ENCODE data around the gene FILIP1.

- no peak for TF ChIP-seq CTCF (conservative IDR thresholded peaks at IDR 0.05; ENCODE audit: low read depth, low read length)
- TF ChIP-seq MAZ (IDR thresholded peaks at IDR 0.05; ENCODE audit: borderline replicate concordance, low read depth, low read length): no peak
- no peak for TF ChIP-seq RCOR1 (IDR thresholded peaks at IDR 0.05; ENCODE audit: insufficient replicate concordance, low read length)
- TF ChIP-seq MXI1 (IDR thresholded peaks at IDR 0.05; ENCODE audit: borderline replicate concordance, low read depth, low read length): no peak
- TF ChIP-seq RFX5 (IDR thresholded peaks at IDR 0.05; ENCODE audit: low read depth, low read length): no peak
- no peak for TF ChIP-seq POLR2A (IDR thresholded peaks at IDR 0.05; ENCODE audit: low read depth, low read length)
- no peak for TF ChIP-seq RAD21 (IDR thresholded peaks at IDR 0.05; ENCODE audit: low read length)
- TF ChIP-seq BHLHE40 (IDR thresholded peaks at IDR 0.05; ENCODE audit: low read depth, low read length): no peak
- TF ChIP-seq, protein P1, sequence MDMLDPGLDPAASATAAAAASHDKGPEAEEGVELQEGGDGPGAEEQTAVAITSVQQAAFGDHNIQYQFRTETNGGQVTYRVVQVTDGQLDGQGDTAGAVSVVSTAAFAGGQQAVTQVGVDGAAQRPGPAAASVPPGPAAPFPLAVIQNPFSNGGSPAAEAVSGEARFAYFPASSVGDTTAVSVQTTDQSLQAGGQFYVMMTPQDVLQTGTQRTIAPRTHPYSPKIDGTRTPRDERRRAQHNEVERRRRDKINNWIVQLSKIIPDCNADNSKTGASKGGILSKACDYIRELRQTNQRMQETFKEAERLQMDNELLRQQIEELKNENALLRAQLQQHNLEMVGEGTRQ (IDR thresholded peaks at IDR 0.05; ENCODE audit: low read depth, low read length): no peak
- TF ChIP-seq NFE2L2 (IDR thresholded peaks at IDR 0.05; ENCODE audit: low read depth, low read length): no peak
- TF ChIP-seq SMC3 (IDR thresholded peaks at IDR 0.05; ENCODE audit: low read depth, low read length): no peak
- no peak for TF ChIP-seq MAFK (IDR thresholded peaks at IDR 0.05; ENCODE audit: low read depth, low read length)
- no peak for TF ChIP-seq CEBPB (IDR thresholded peaks at IDR 0.05; ENCODE audit: low read depth, low read length)
- TF ChIP-seq, protein P2, sequence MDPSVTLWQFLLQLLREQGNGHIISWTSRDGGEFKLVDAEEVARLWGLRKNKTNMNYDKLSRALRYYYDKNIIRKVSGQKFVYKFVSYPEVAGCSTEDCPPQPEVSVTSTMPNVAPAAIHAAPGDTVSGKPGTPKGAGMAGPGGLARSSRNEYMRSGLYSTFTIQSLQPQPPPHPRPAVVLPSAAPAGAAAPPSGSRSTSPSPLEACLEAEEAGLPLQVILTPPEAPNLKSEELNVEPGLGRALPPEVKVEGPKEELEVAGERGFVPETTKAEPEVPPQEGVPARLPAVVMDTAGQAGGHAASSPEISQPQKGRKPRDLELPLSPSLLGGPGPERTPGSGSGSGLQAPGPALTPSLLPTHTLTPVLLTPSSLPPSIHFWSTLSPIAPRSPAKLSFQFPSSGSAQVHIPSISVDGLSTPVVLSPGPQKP (IDR thresholded peaks at IDR 0.05; ENCODE audit: borderline replicate concordance, low read depth, low read length): no peak
Measured at GRCh38 chr6:75450903-75451302, 42.7 kb downstream of the FILIP1 start.

Measured in IMR-90 (cell line).